B cell (primary cell): Measurements from ENCODE around the gene NLGN1. TPM values are rescaled to one million over a fixed set of nuclear protein-coding genes. Genes with fewer than 3 reads are reported as not detected.

Source experiments
- ATAC-seq: fragments of 200-7000 bp; cut with Tn5 transposase; one replicate; pipeline ENCODE4 v1.10.0; 2021; ENCODE audit warnings: low read depth, mild to moderate bottlenecking, moderate number of reproducible peaks, moderate library complexity
- CTCF ChIA-PET: fragments of 350-600 bp; sonication (Branson Sonifier 250); formaldehyde crosslinking; loops from one replicate; lab custom pipeline; 2021; ENCODE audit warnings: antibody characterized with exemption, inconsistent platforms; lab: Charles Lee
- POLR2A ChIA-PET: fragments of 350-600 bp; sonication (Branson Sonifier 250); formaldehyde crosslinking; loops from one replicate; lab custom pipeline; 2021; ENCODE audit warnings: antibody characterized with exemption; lab: Charles Lee
- DNase-seq: peaks from one replicate; pipeline ENCODE4 v3.0.0; 2013
- H2AFZ ChIP-seq: 2 replicates; pipeline ENCODE4 v1.6.1; 2012; ENCODE audit warnings: mild to moderate bottlenecking, low read depth, low read length; ENCODE audit not compliant: insufficient read depth, poor library complexity, severe bottlenecking
- H3K27ac ChIP-seq, 2 donors: 1 replicate in 1 of 2; 2 replicates in 1 of 2; pipeline ENCODE4 v1.5.1; 2012 to 2013; ENCODE audit warnings: low read length in 2 of 2, mild to moderate bottlenecking in 2 of 2, moderate library complexity in 1 of 2
- H3K27me3 ChIP-seq, 4 experiments: fragments of 200-600 bp in 1 of 4; sonication (generic) in 1 of 4; replicated peaks in 1 of 4; 1 replicate in 2 of 4; 2 replicates in 2 of 4; pipeline versions ENCODE4 v1.6.1 to v1.7.0; 2013 to 2016; ENCODE audit warnings: low read length in 3 of 4, mild to moderate bottlenecking in 2 of 4, mixed read lengths in 1 of 4, moderate library complexity in 1 of 4; ENCODE audit not compliant: insufficient read depth in 4 of 4, control insufficient read depth in 3 of 4; ENCODE audit errors: control extremely low read depth in 1 of 4
- H3K36me3 ChIP-seq, 2 experiments: replicated peaks in 1 of 2; 1 replicate in 1 of 2; 2 replicates in 1 of 2; pipeline versions ENCODE4 v1.6.1 to v1.7.1; 2013; ENCODE audit warnings: low read length in 1 of 2; ENCODE audit not compliant: insufficient read depth in 2 of 2, control insufficient read depth in 1 of 2; ENCODE audit errors: control extremely low read depth in 1 of 2, extremely low read depth in 1 of 2
- H3K4me1 ChIP-seq, 2 donors: fragments of 200-600 bp in 1 of 2; sonication (generic) in 1 of 2; 1 replicate in 1 of 2; 2 replicates in 1 of 2; pipeline versions ENCODE4 v1.5.1 to v1.6.1; 2013 to 2017; ENCODE audit warnings: low read length in 2 of 2; ENCODE audit not compliant: control insufficient read depth in 2 of 2, insufficient read depth in 2 of 2
- H3K4me2 ChIP-seq: replicated peaks from 2 replicates; pipeline ENCODE3; 2012; ENCODE audit warnings: mild to moderate bottlenecking, low read depth, low read length; ENCODE audit not compliant: poor library complexity, severe bottlenecking
- H3K4me3 ChIP-seq, 5 experiments: fragments of 200-600 bp in 1 of 5; sonication (generic) in 1 of 5; 1 replicate in 3 of 5; 2 replicates in 2 of 5; pipeline versions ENCODE4 v1.5.1 to v1.7.0; 2011 to 2016; ENCODE audit warnings: low read length in 4 of 5, mild to moderate bottlenecking in 4 of 5, low read depth in 2 of 5, control low read depth in 1 of 5, moderate library complexity in 1 of 5; ENCODE audit not compliant: insufficient read depth in 1 of 5; ENCODE audit errors: control extremely low read depth in 1 of 5, extremely low read depth in 1 of 5
- H3K79me2 ChIP-seq: fragments of 200-600 bp; sonication (generic); one replicate; pipeline ENCODE4 v1.6.0; 2016; ENCODE audit warnings: low read length; ENCODE audit not compliant: control insufficient read depth, insufficient read depth
- H3K9ac ChIP-seq: fragments of 200-600 bp; sonication (generic); 2 replicates; pipeline ENCODE4 v1.6.1; 2017; ENCODE audit warnings: mild to moderate bottlenecking, low read length, moderate library complexity
- H3K9me3 ChIP-seq, 3 donors: one replicate each; pipeline versions ENCODE4 v1.6.1 to v1.7.1; 2013; ENCODE audit warnings: low read length in 2 of 3; ENCODE audit not compliant: control insufficient read depth in 2 of 3, insufficient read depth in 1 of 3; ENCODE audit errors: control extremely low read depth in 1 of 3
- H4K20me1 ChIP-seq: 2 replicates; pipeline ENCODE4 v1.6.0; 2012; ENCODE audit warnings: mild to moderate bottlenecking, low read length; ENCODE audit not compliant: insufficient read depth, control insufficient read depth, poor library complexity, severe bottlenecking
- H3K27ac Mint-ChIP-seq: one replicate; pipeline ENCODE4 v1.8.0; 2021; ENCODE audit warnings: mixed read lengths
- H3K27me3 Mint-ChIP-seq: one replicate; pipeline ENCODE4 v1.8.0; 2021; ENCODE audit warnings: mixed read lengths
- H3K4me1 Mint-ChIP-seq: one replicate; pipeline ENCODE4 v1.8.0; 2021; ENCODE audit warnings: mixed read lengths
- H3K4me3 Mint-ChIP-seq: one replicate; pipeline ENCODE4 v1.8.0; 2021; ENCODE audit warnings: mixed read lengths
- H3K9me3 Mint-ChIP-seq: one replicate; pipeline ENCODE4 v1.8.0; 2022; ENCODE audit warnings: mixed read lengths; ENCODE audit not compliant: insufficient read depth
- CTCF ChIP-seq: fragments of 200-600 bp; IDR thresholded peaks from one replicate; pipeline ENCODE4 v1.8.0; 2022; ENCODE audit warnings: antibody characterized with exemption, mild to moderate bottlenecking
- EZH2 ChIP-seq: IDR thresholded peaks from 2 replicates; pipeline ENCODE4 v1.6.1; 2012; ENCODE audit warnings: borderline replicate concordance, low read depth, mild to moderate bottlenecking, moderate library complexity, low read length; ENCODE audit not compliant: insufficient read depth, poor library complexity, severe bottlenecking
- WGBS: methylation state at CpG from one replicate; pipeline ENCODE4 v1.1.5; 2013; ENCODE audit warnings: missing lambda C conversion rate; ENCODE audit not compliant: insufficient coverage; 5-methylcytosine and 5-hydroxymethylcytosine counted together
- intact Hi-C: fragments of 100-400 bp; cut with micrococcal nuclease; formaldehyde crosslinking; loops from one replicate; pipeline ENCODE4 v1.10.0; 2022
- polyA plus RNA-seq: library from polyadenylated mRNA; depleted of rRNA; stranded (reverse); fragments of >200 nt; gene quantifications from 2 replicates; pipeline ENCODE4 v1.2.3, GENCODE V29; 2012
- total RNA-seq, 2 donors: library from RNA; stranded (reverse); fragments of 120-200 nt in 1 of 2; gene quantifications; 1 replicate in 1 of 2; 2 replicates in 1 of 2; pipeline versions ENCODE4 v1.2.3 to v1.2.4, GENCODE V29; 2013 to 2022

Gene NLGN1
- total and polyA plus RNA-seq, 2 donors (not counting 1 experiment from before 2014, with no cell fraction given), result not detected

GRCh38 chr3:173743111-173743510, 345.6 kb downstream of the NLGN1 start:
- POLR2A ChIA-PET, result no interaction called here
- TF ChIP-seq CTCF (no peak), EZH2 (no peak)
- H3K9ac ChIP-seq, result no peak overlapping the region
- DNase-seq (no peak), ATAC-seq (no peak)
- CTCF ChIA-PET, result no interaction called here
- H3K9me3 Mint-ChIP-seq, result no peaks in the 10 kb centered on the region
- no peak overlapping the region for H3K4me3 Mint-ChIP-seq
- no peaks in the 10 kb centered on the region for H3K27me3 ChIP-seq
- H4K20me1 ChIP-seq, result no peaks in the 10 kb centered on the region
- H3K36me3 ChIP-seq, result no peaks in the 10 kb centered on the region
- WGBS, result no CpG with 5 or more reads among the region's 3 CpGs
- no peaks in the 10 kb centered on the region for H3K4me1 ChIP-seq
- H3K27me3 Mint-ChIP-seq, result no peaks in the 10 kb centered on the region
- intact Hi-C loops, result no loop called here
- no peaks in the 10 kb centered on the region for H3K9me3 ChIP-seq
- no peak overlapping the region for H3K4me2 ChIP-seq
- no peak overlapping the region for H3K27ac ChIP-seq
- no peaks in the 10 kb centered on the region for H3K4me1 Mint-ChIP-seq
- no peak overlapping the region for H3K4me3 ChIP-seq
- H2AFZ ChIP-seq, result no peak overlapping the region
- H3K27ac Mint-ChIP-seq, result no peak overlapping the region
- no peaks in the 10 kb centered on the region for H3K79me2 ChIP-seq

GRCh38 chr3:173743516-173743915, 346.0 kb downstream of the NLGN1 start:
- no peaks in the 10 kb centered on the region for H4K20me1 ChIP-seq
- TF ChIP-seq CTCF (no peak), EZH2 (no peak)
- H3K9ac ChIP-seq, result no peak overlapping the region
- no CpG with 5 or more reads among the region's 1 CpG for WGBS
- ATAC-seq, result no peak
- no peaks in the 10 kb centered on the region for H3K79me2 ChIP-seq
- ChIA-PET CTCF (no interaction called here), POLR2A (no interaction called here)
- no peak overlapping the region for H2AFZ ChIP-seq
- no peaks in the 10 kb centered on the region for H3K4me1 ChIP-seq
- Mint-ChIP-seq H3K4me3 (no peak overlapping the region), H3K9me3 (no peaks in the 10 kb centered on the region), H3K27me3 (no peaks in the 10 kb centered on the region), H3K4me1 (no peaks in the 10 kb centered on the region), H3K27ac (no peak overlapping the region)
- no peaks in the 10 kb centered on the region for H3K9me3 ChIP-seq
- no peak for DNase-seq
- H3K4me2 ChIP-seq, result no peak overlapping the region
- H3K36me3 ChIP-seq, result no peaks in the 10 kb centered on the region
- H3K4me3 ChIP-seq, result no peak overlapping the region
- intact Hi-C loops, result no loop called here
- no peak overlapping the region for H3K27ac ChIP-seq
- no peaks in the 10 kb centered on the region for H3K27me3 ChIP-seq
